Endothelial cell of umbilical vein (primary cell): ENCODE data around the gene AHRR. TPM values are rescaled to one million over a fixed set of nuclear protein-coding genes. Genes with fewer than 3 reads are reported as not detected.
"Not testable (repeated sequence)": the region's sequence is repeated elsewhere in the genome, so short reads cannot be mapped to it uniquely, and the experiment has no call there.

Experiments
- BruUV-seq: library from RNA; stranded (reverse); fragments of 400-500 nt; replicated peaks from 2 replicates; lab custom pipeline; 2021; lab: Mats Ljungman, UMichigan
- CTCF ChIA-PET: fragments of 300-600, 350-600 bp; sonication (Branson Sonifier 250); formaldehyde crosslinking; loops from one replicate; lab custom pipeline; 2021; ENCODE audit warnings: antibody characterized with exemption, inconsistent platforms; lab: Charles Lee
- POLR2A ChIA-PET: fragments of 300-600, 350-600 bp; sonication (Branson Sonifier 250); formaldehyde crosslinking; loops from one replicate; lab custom pipeline; 2021; ENCODE audit warnings: antibody characterized with exemption, inconsistent platforms; lab: Charles Lee
- DNase-seq: peaks from one replicate; pipeline ENCODE4 v3.0.0-alpha.2; 2011; ENCODE audit warnings: low read depth, low spot score
- FAIRE-seq: peaks from 2 replicates; lab custom pipeline; 2011; peaks lifted over from hg19 to GRCh38; lab: Jason Lieb, UNC
- H2AFZ ChIP-seq: 2 replicates; pipeline ENCODE4 v1.6.0; 2012; ENCODE audit warnings: low read depth, low read length, control low read depth, inconsistent platforms
- H3K27ac ChIP-seq: 2 replicates; pipeline ENCODE4 v1.5.1; 2011; ENCODE audit warnings: low read depth, mild to moderate bottlenecking, control low read depth, low read length, moderate library complexity; ENCODE audit not compliant: insufficient read depth
- H3K27me3 ChIP-seq, 2 experiments: 2 replicates each; pipeline versions ENCODE4 v1.6.0 to v1.6.1; 2011; ENCODE audit warnings: low read length in 2 of 2, mixed read lengths in 1 of 2; ENCODE audit not compliant: control insufficient read depth in 2 of 2, insufficient read depth in 2 of 2
- H3K36me3 ChIP-seq, 2 experiments: 2 replicates in 1 of 2; 3 replicates in 1 of 2; pipeline ENCODE4 v1.5.1; 2011; ENCODE audit warnings: low read length in 2 of 2, mild to moderate bottlenecking in 1 of 2, moderate library complexity in 1 of 2; ENCODE audit not compliant: control insufficient read depth in 2 of 2, insufficient read depth in 2 of 2; ENCODE audit errors: extremely low read depth in 1 of 2
- H3K4me1 ChIP-seq: 3 replicates; pipeline ENCODE4 v1.5.1; 2011; ENCODE audit warnings: mild to moderate bottlenecking, low read length; ENCODE audit not compliant: control insufficient read depth, insufficient read depth; ENCODE audit errors: extremely low read depth
- H3K4me2 ChIP-seq: 2 replicates; pipeline ENCODE4 v1.6.1; 2011; ENCODE audit warnings: low read length, control low read depth, mixed read lengths; ENCODE audit not compliant: insufficient read depth
- H3K4me3 ChIP-seq, 3 experiments: fragments of 200-600 bp in 1 of 3; sonication (generic), shearing (Covaris generic) in 1 of 3; replicated peaks in 1 of 3; 2 replicates each; pipeline ENCODE4 v1.5.1; 2011 to 2016; ENCODE audit warnings: control low read depth in 3 of 3, low read length in 3 of 3, mild to moderate bottlenecking in 2 of 3, inconsistent platforms in 1 of 3, low read depth in 1 of 3, moderate library complexity in 1 of 3; ENCODE audit not compliant: insufficient read depth in 1 of 3
- H3K79me2 ChIP-seq: 2 replicates; pipeline ENCODE4 v1.6.0; 2012; ENCODE audit warnings: low read length, inconsistent platforms; ENCODE audit not compliant: control insufficient read depth, insufficient read depth
- H3K9ac ChIP-seq: replicated peaks from 2 replicates; pipeline ENCODE3; 2011; ENCODE audit warnings: low read length, control low read depth; ENCODE audit not compliant: insufficient read depth; ENCODE audit errors: extremely low read depth
- H3K9me1 ChIP-seq: replicated peaks from 3 replicates; pipeline ENCODE4 v1.6.0; 2011; ENCODE audit warnings: mild to moderate bottlenecking, low read length; ENCODE audit not compliant: control insufficient read depth, insufficient read depth; ENCODE audit errors: extremely low read depth
- H3K9me3 ChIP-seq: replicated peaks from 2 replicates; pipeline ENCODE4 v1.5.1; 2012; ENCODE audit warnings: low read length, inconsistent platforms; ENCODE audit not compliant: control insufficient read depth, insufficient read depth
- H4K20me1 ChIP-seq: replicated peaks from 2 replicates; pipeline ENCODE3; 2011; ENCODE audit warnings: mild to moderate bottlenecking, low read length; ENCODE audit not compliant: control insufficient read depth, insufficient read depth; ENCODE audit errors: extremely low read depth
- JUN ChIP-seq: IDR thresholded peaks from 2 replicates; pipeline ENCODE4 v1.6.1; 2011; ENCODE audit warnings: borderline replicate concordance, low read depth; ENCODE audit not compliant: insufficient read length, insufficient read depth
- MYC ChIP-seq: IDR thresholded peaks from one replicate; pipeline ENCODE4 v1.6.1; 2011; ENCODE audit warnings: mild to moderate bottlenecking, low read depth, low read length
- POLR2A ChIP-seq: IDR thresholded peaks from 2 replicates; pipeline ENCODE4 v1.6.1; 2012; ENCODE audit warnings: low read depth, mild to moderate bottlenecking, control low read depth, low read length
- POLR2AphosphoS5 ChIP-seq: IDR thresholded peaks from 2 replicates; pipeline ENCODE4 v1.6.1; 2012; ENCODE audit warnings: low read depth, mild to moderate bottlenecking, control low read depth, low read length, moderate library complexity; ENCODE audit not compliant: insufficient read depth
- dilution Hi-C: fragments of 300-500 bp; cut with MboI; formaldehyde crosslinking; loops from one replicate; pipeline ENCODE4 v1.15.0; 2019; ENCODE audit warnings: low sequenced_read_pairs; ENCODE audit not compliant: extremely low pct_ligation_motif_present
- intact Hi-C: fragments of 100-400 bp; cut with micrococcal nuclease; formaldehyde crosslinking; loops from one replicate; pipeline ENCODE4 v1.10.0; 2022
- polyA plus RNA-seq, 4 experiments: library from polyadenylated mRNA; depleted of rRNA in 3 of 4; stranded (reverse) in 3 of 4; unstranded in 1 of 4; fragments of >200 nt; gene quantifications; 2 replicates each; pipeline versions ENCODE4 v1.2.1 to v1.2.3, GENCODE V29; 2011 to 2012; ENCODE audit warnings: missing spikeins in 1 of 4
- total RNA-seq: library from RNA; stranded (reverse); gene quantifications from 2 replicates; pipeline ENCODE4 v1.2.3, GENCODE V29; 2021
- TF ChIP-seq, protein P1 (sequence below): IDR thresholded peaks from 2 replicates; pipeline ENCODE4 v1.6.1; 2011; ENCODE audit not compliant: insufficient read depth, insufficient read length

The AHRR gene
- total and polyA plus RNA-seq, 2 donors (not counting 3 experiments of a cell fraction or from before 2014, with no cell fraction given), result 3.1 to 7.3 TPM

DNA sequence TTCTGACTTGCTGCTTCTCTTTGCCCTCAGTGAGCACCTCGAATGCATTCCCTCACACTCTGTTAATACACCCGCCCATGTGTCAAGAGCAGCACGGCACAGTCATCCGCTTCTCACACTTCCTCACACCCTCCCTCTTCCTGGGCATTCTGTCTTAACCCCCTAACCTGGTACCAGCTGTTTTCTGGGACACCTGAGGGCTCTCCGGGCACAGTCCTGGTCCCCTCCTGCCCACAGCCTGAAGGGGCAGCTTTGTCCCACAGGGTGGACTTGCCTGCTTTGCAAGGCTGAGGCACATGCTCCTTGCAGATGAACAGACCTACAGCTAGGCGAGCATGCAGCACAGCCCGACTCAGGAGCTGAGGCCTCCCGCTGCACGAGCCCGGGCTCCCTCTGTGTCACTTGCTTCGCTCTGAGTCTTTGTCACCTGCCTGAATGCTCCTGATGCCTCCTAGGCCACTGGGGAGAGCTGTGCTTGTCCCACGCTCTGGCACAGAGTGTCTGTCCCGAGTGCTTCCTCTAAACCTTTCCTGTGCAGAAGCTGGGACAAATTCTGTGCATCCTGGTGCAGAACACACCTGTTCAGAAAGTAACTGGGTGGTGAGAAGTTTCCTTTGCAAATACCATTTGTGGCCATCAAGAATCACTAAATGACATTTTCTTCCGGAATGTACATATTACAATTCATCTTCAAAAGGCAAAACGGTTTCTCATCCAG lies 47.8 kb downstream of the AHRR start:
- Histone ChIP-seq H3K9me3 (no peaks in the 10 kb centered on the region), H3K4me2 (no peak overlapping the region), H3K4me1 (peaks cover 23% of the 10 kb centered on the region), H3K9ac (no peak overlapping the region), H3K27ac (no peak overlapping the region), H3K36me3 (no peaks in the 10 kb centered on the region), H4K20me1 (no peaks in the 10 kb centered on the region), H3K27me3 (no peaks in the 10 kb centered on the region), H3K9me1 (no peaks in the 10 kb centered on the region), H3K4me3 (no peak overlapping the region), H2AFZ (no peak overlapping the region), H3K79me2 (no peaks in the 10 kb centered on the region)
- dilution Hi-C loops (no loop called here), intact Hi-C loops (no loop called here)
- TF ChIP-seq JUN, result no peak
- no peak for TF ChIP-seq POLR2AphosphoS5
- TF ChIP-seq MYC, result no peak
- TF ChIP-seq, protein P1, sequence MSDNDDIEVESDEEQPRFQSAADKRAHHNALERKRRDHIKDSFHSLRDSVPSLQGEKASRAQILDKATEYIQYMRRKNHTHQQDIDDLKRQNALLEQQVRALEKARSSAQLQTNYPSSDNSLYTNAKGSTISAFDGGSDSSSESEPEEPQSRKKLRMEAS, result no peak
- no peak for TF ChIP-seq POLR2A
- FAIRE-seq (no peak), DNase-seq (no peak)
- BruUV-seq, result no TSS peak
- POLR2A ChIA-PET, result no interaction called here
- CTCF ChIA-PET, result interaction anchor here (1.3 kb wide), 2 partner anchors 13 to 48 kb away, joined by 3 to 4 read pairs; no protein-coding TSS in a partner anchor

DNA sequence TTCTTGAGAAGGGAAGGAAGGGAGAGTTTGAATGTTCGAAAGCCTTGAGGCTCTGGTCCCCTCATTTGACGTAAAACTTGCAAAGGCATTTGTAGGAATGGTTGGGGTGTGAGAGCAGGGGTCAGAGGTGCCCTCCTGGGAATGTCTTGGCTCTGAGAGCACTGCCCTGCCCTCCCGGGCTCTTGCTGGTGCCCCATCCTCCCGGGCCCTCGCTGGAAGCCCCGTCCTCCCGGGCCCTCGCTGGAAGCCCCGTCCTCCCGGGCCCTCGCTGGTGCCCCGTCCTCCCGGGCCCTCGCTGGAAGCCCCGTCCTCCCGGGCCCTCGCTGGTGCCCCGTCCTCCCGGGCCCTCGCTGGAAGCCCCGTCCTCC lies 48.3 kb downstream of the AHRR start:
- BruUV-seq, H3K4me3 ChIP-seq, H3K9ac ChIP-seq, H3K79me2 ChIP-seq, H3K36me3 ChIP-seq, H2AFZ ChIP-seq, H3K9me1 ChIP-seq, dilution Hi-C loops, H3K4me2 ChIP-seq, FAIRE-seq, DNase-seq, H4K20me1 ChIP-seq, intact Hi-C loops, H3K27me3 ChIP-seq, POLR2A ChIA-PET, H3K9me3 ChIP-seq, H3K27ac ChIP-seq: not testable (repeated sequence)
- CTCF ChIA-PET, result interaction anchor here (1.3 kb wide), 1 partner anchor 14 kb away, joined by 4 read pairs; no protein-coding TSS in a partner anchor
- peaks cover 25% of the 10 kb centered on the region for H3K4me1 ChIP-seq
